Body of pancreas (tissue), 4 donors: Measurements from ENCODE around the gene CS. TPM values are rescaled to one million over a fixed set of nuclear protein-coding genes. Genes with fewer than 3 reads are reported as not detected.
"Not testable (repeated sequence)": the region's sequence is repeated elsewhere in the genome, so short reads cannot be mapped to it uniquely, and the experiment has no call there.

ENCODE experiments used
- ATAC-seq: fragments of 150-250 bp; one replicate; pipeline ENCODE4 v1.9.1; 2016
- DNase-seq, 4 donors: peaks; one replicate each; pipeline ENCODE4 v3.0.0-alpha.2; 2019
- H3K27ac ChIP-seq, 4 donors: fragments of 200-600 bp; sonication (generic); 1 replicate in 3 of 4; 2 replicates in 1 of 4; pipeline versions ENCODE4 v1.5.1 to v1.6.1; 2016 to 2019; ENCODE audit warnings: mild to moderate bottlenecking in 1 of 4, mixed read lengths in 1 of 4, moderate library complexity in 1 of 4
- H3K27me3 ChIP-seq, 2 donors: fragments of 200-600 bp; sonication (generic); one replicate each; pipeline ENCODE4 v1.6.0; 2016; ENCODE audit warnings: mild to moderate bottlenecking in 1 of 2
- H3K36me3 ChIP-seq, 2 donors: fragments of 200-600 bp; sonication (generic); replicated peaks in 1 of 2; 2 replicates each; pipeline ENCODE4 v1.5.1; 2016; ENCODE audit warnings: low read depth in 2 of 2; ENCODE audit not compliant: insufficient read depth in 1 of 2
- H3K4me1 ChIP-seq: fragments of 200-600 bp; sonication (generic); one replicate; pipeline ENCODE4 v1.6.0; 2016
- H3K4me3 ChIP-seq, 2 donors: fragments of 200-600 bp; sonication (generic); 1 replicate in 1 of 2; 2 replicates in 1 of 2; pipeline ENCODE4 v1.5.1; 2016 to 2019
- H3K9me3 ChIP-seq, 3 donors: fragments of 200-600 bp; sonication (generic); 1 replicate in 2 of 3; 2 replicates in 1 of 3; pipeline ENCODE4 v1.5.1; 2016
- CTCF ChIP-seq, 7 experiments: fragments of 450-650 bp in 4 of 7; fragments of 200-600 bp in 3 of 7; sonication (generic) in 3 of 7; IDR thresholded peaks; one replicate each; pipeline ENCODE4 v1.5.1; 2016 to 2019; ENCODE audit warnings: antibody characterized with exemption in 7 of 7
- POLR2A ChIP-seq, 3 donors: fragments of 450-650 bp; IDR thresholded peaks; one replicate each; pipeline ENCODE4 v1.6.1; 2016; ENCODE audit warnings: antibody characterized with exemption in 3 of 3, mild to moderate bottlenecking in 2 of 3
- WGBS, 2 donors: methylation state at CpG; one replicate each; pipeline ENCODE4 v1.1.5; 2017; 5-methylcytosine and 5-hydroxymethylcytosine counted together
- intact Hi-C: fragments of 100-400 bp; cut with DNase I; formaldehyde crosslinking; loops from one replicate; pipeline ENCODE4 v1.15.1; 2023
- total RNA-seq, 2 donors: library from RNA; depleted of rRNA; stranded (reverse); fragments of >200 nt; gene quantifications; one replicate each; pipeline ENCODE4 v1.1.0, GENCODE V29; 2016

The CS gene
- total RNA-seq, 2 donors from 2014 or later: 66.2 to 88.0 TPM

GRCh38 chr12:56336361-56337167 is 36.4 kb upstream of the CS start:
- H3K27ac ChIP-seq: no peak overlapping the region
- H3K4me3 ChIP-seq: no peak overlapping the region
- H3K36me3 ChIP-seq: no peaks in the 10 kb centered on the region
- H3K9me3 ChIP-seq: no peaks in the 10 kb centered on the region
- ATAC-seq (no peak), DNase-seq (peak in 1 of 4 donors; percentile 53)
- intact Hi-C loops: no loop called here
- TF ChIP-seq CTCF (IDR thresholded peaks at IDR 0.05): no peak
- TF ChIP-seq POLR2A (IDR thresholded peaks at IDR 0.05): no peak
- WGBS, 2 donors: 82 to 85% methylated on average over 9 of the region's 9 CpGs
- H3K4me1 ChIP-seq: peaks cover 15% of the 10 kb centered on the region
- H3K27me3 ChIP-seq: no peaks in the 10 kb centered on the region

- DNase-seq, H3K36me3 ChIP-seq, ATAC-seq, H3K9me3 ChIP-seq, H3K4me3 ChIP-seq, H3K27me3 ChIP-seq, H3K27ac ChIP-seq, intact Hi-C loops: not testable (repeated sequence)
- 93 to 97% methylated on average over 8 of the region's 8 CpGs for WGBS, 2 donors
- H3K4me1 ChIP-seq: peaks cover 15% of the 10 kb centered on the region
Measured at GRCh38 chr12:56335527-56335926, 35.4 kb upstream of the CS start.

- no peaks in the 10 kb centered on the region for H3K9me3 ChIP-seq
- TF ChIP-seq CTCF (IDR thresholded peaks at IDR 0.05) (no peak), POLR2A (IDR thresholded peaks at IDR 0.05) (no peak)
- intact Hi-C loops: no loop called here
- H3K27me3 ChIP-seq: no peaks in the 10 kb centered on the region
- H3K27ac ChIP-seq: peak overlapping the region; percentile 94 to 99 (median 98)
- 1 to 3% methylated on average over 6 of the region's 6 CpGs for WGBS, 2 donors
- peaks cover 15% of the 10 kb centered on the region for H3K4me1 ChIP-seq
- no peak for DNase-seq
- no peaks in the 10 kb centered on the region for H3K36me3 ChIP-seq
- ATAC-seq: no peak
- peak overlapping the region; percentile 21 to 32 for H3K4me3 ChIP-seq
Measured at GRCh38 chr12:56334490-56334793, 34.3 kb upstream of the CS start.

- peak; percentile 8 to 69 (median 59) for TF ChIP-seq CTCF (IDR thresholded peaks at IDR 0.05)
- TF ChIP-seq POLR2A (IDR thresholded peaks at IDR 0.05): peak; percentile 45 to 85 (median 84)
- intact Hi-C loops: no loop called here
- 0 to 1% methylated on average over 40 to 45 of the region's 45 CpGs for WGBS, 2 donors
- Histone ChIP-seq H3K9me3 (no peaks in the 10 kb centered on the region), H3K4me1 (peaks cover 15% of the 10 kb centered on the region), H3K27me3 (no peaks in the 10 kb centered on the region), H3K36me3 (no peaks in the 10 kb centered on the region), H3K27ac (peak within 1 kb of the TSS; percentile 94 to 99 (median 98)), H3K4me3 (peak within 1 kb of the TSS; percentile 21 to 32)
- ATAC-seq (peak; percentile 99), DNase-seq (peak; percentile 96 to 99 (median 97))
Measured at GRCh38 chr12:56333679-56334489, 33.8 kb upstream of the CS start, which contains the start of gene PAN2. Gene PAN2, minus strand, starts transcription at chr12:56334000. Its CDS starts 906 bp downstream, at chr12:56333094.

GRCh38 chr12:56333197-56333678 is 33.1 kb upstream of the CS start:
- no peaks in the 10 kb centered on the region for H3K36me3 ChIP-seq
- TF ChIP-seq CTCF (IDR thresholded peaks at IDR 0.05) (no peak), POLR2A (IDR thresholded peaks at IDR 0.05) (no peak)
- 21 to 24% methylated on average over 8 of the region's 8 CpGs for WGBS, 2 donors
- H3K27ac ChIP-seq: peak overlapping the region; percentile 94 to 99 (median 98)
- no peaks in the 10 kb centered on the region for H3K9me3 ChIP-seq
- intact Hi-C loops: no loop called here
- peak in 2 of 4 donors; percentile 5 to 23 for DNase-seq
- H3K4me3 ChIP-seq: peak overlapping the region; percentile 21 to 32
- peaks cover 15% of the 10 kb centered on the region for H3K4me1 ChIP-seq
- ATAC-seq: peak; percentile 0
- no peaks in the 10 kb centered on the region for H3K27me3 ChIP-seq
